HG02623 (cell line): ENCODE results near the gene EEFSEC.

Experiments used
- ATAC-seq: cut with Tn5 transposase; IDR thresholded peaks from one replicate; pipeline ENCODE4 v1.9.1; 2021; ENCODE audit warnings: moderate library complexity; ENCODE audit not compliant: unreplicated experiment

Gene EEFSEC

DNA sequence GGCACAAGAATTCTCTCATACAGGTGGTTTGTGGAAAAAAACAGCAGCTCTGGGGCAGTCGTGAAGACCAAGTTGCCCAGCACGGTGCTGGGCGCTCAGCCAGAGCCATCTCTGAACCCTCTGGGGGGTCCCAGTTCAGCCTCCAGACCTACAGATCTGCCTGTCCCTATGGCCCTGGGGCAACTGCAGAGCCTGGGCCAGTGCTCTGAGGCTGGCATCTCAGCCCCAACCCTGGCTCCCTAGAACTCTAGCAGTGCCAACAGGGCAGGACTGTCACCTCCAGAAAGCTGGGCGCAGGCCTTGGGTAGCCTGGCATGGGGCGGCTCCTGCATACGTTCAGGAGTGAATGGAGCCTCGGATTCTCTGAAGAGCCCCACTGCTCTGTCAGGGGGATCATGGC lies 268.7 kb downstream of the EEFSEC start:
- no peak for ATAC-seq

DNA sequence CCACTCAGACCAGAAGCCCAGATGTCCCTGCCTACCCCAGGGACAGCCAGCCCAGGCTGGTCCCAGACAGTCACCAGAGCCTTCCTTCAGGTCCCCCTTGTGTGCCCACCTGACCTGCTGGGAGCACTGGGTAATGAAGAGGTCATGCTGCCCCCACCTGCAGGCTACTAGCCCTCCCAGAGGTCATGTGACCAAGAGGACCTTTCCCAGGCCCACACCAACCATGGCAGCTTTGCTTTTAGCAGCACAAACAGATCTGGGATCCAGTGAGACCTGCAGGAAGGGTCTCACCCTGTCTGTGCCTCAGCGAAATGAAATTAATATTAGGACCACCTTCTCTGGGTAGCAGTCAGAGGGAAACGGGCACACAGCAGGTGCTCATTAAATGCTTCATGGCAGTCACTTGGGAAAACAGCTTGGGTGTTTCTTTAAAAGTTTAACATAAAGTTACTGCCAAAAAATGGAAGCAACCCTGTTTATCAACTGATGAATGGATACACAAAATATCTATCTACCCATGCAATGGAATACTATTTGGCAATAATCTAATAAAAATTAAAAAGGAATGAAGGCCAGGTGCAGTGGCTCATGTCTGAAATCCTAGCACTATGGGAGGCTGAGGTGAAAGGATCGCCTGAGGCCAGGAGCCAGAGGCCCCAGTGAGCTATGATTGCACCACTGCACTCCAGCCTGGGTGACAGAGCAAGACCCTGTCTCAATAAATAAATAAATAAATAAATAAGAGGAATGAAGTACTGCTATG lies 269.7 kb downstream of the EEFSEC start:
- no peak for ATAC-seq

DNA sequence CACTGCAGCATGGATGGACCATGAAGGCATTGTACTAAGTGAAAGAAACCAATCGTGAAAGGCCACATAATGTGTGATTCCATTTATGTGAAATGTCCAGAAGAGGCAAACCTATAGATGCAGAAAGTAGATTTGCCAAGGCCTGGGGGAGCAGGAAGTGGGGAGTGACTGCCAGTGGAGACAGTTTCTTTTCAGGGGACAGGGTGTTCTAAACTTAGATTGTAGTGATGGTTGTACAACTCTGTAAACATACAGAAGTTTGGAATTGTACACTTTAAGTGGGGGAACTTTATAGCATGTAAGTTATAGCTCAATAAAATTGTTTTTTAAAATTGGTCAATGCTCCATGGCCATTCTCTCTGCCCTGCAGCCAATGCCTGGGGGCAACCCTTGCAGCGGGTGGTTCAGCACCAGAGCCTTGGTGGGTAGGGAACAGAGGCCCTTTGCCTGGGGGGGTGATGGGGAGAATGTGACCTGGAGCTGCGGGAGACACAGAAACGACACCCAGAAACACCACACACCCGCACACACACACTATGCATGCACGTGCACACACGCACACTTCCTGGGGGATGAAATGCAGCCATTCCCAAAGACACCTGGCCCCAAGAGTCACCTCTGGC lies 270.4 kb downstream of the EEFSEC start:
- ATAC-seq = no peak

DNA sequence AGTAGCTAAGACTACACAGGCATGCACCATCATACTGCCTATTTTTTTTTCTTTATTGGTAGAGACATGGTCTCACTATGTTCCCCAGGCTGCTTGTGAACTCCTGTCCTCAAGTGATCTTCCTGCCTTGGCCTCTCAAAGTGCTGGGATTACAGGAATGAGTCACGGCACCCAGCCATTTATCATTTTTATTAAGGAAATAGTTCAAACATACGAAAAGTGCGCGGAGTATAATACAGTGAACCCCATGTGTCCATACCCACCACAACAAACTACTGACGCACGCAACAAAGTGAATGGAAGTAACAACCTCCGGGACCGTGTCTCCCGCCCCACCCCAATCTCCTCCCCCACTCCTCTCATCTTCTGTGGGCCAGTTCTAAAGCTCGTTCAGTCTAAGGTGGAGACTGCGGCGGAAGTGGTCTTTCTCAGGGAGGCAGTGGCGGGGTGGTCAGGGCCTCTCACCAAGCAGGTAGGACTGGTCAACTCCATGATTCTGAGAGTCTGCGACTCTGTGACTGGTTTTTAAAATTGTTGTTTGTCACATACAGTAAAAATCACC lies 271.3 kb downstream of the EEFSEC start:
- ATAC-seq = no peak

DNA sequence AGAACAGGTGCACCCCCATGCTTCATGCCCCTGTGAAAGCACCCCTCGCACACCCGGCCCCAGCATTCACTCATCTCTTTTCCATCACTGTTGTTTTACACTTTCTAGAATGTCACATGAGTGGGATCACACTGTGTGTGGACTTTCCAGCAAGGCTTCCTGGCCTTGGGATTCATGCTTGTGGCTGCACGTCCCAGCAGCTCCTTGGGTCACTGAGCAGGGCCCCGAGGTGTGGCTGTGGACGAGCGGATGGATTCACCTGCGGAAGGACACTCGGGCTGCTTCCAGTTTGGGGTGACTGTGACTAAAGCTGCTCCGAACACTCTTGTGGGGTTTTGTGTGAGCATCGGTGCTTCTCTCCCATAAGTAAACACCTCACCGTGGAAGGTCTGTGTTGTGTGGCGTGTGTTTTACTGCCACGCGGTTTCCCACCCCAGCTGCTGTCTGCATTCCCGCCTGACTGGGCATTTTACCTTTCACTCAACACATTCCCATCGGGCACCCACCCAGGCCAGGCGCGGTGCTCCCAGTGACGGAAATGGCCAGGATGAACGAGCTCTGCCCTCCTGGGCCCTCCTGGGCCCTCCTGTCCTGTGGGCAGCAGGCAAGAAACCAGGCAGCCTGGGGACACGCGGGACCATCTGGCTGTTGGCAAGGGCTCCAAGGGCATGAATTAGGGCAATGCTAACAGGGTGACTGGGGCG lies 272.0 kb downstream of the EEFSEC start:
- no peak for ATAC-seq

DNA sequence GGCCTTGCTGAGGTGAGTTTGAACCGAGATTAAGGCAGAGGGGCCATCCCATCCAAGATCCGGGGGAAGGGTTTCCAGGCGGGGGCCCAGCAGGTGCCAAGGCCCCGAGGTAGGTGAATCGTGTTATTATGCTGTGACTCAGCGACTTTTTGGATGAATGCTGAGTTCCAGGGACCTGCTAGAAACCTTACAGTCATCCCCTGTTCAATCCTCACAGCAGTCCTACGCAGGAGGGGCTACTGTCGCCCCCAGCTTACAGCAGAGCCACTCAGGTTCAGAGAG lies 272.5 kb downstream of the EEFSEC start:
- no peak for ATAC-seq

DNA sequence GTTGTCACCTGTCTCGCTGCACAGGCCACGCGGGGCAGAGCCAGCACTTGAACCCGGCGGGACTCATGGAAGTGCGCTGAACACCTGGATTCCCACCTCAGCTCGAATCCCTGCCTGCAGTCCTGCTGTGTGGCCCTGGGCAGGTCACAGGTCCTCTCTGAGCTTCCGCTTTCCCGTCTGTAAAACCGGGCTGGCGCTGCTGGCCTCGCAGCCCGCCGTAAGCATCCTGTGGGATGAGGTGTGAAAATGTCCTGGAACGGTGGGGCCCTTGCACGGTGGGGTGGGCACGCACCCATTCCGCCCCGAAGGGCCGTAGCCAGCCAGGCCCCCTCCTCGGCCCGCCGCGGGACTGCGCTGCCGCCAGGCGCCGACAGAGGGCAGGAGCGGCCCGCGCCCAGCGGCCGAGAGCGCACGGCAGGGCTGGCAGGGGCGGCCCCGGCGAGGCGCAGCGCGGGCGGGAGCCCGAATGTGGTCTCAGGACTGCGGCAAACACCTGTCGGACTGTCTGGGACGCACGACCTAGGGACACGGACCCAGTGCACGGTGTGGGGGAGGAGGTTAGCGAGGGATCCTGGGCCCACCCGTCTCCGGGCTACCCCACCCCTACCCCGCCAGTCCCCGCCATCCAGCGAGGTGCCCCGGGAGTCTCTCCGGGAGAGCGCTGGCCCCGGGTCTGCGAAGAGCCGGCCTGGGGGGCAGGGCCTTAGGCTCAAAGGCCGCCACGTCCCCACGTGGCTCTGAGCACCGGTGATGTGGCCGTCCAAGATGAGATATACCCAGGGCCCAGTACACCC lies 273.0 kb downstream of the EEFSEC start:
- peak; percentile 71 for ATAC-seq

DNA sequence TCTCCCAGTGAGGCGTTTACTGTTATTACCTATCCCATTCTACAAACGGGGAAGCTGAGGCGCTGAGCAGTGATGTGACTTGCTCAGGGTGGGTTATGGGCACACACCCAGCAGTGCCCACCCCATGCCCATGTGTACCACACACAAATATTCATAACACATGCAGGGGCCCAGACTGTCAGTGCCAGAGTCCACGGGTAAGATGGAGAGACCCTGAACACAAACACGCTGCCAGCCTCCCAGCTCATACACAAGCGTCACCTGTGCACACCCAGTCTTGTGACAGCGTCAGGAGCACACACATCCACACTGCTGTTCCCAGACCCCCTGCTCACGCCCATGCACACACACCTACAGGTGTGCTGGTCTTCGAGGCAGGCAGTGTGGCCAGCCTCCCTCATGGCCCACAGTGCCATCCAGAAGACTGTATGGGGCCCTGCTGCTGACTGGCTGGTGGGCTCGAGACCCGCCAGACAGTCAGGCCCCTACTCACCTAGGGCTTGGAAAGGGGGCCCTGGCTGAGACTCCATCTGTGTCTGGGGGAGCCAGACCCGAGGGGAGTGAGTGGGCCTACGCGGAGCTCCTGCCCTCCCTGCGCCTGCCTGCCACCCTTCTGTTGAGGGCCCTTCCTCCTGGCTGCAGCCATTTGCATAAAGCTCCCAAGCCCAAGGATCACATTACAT lies 274.0 kb downstream of the EEFSEC start:
- no peak for ATAC-seq

DNA sequence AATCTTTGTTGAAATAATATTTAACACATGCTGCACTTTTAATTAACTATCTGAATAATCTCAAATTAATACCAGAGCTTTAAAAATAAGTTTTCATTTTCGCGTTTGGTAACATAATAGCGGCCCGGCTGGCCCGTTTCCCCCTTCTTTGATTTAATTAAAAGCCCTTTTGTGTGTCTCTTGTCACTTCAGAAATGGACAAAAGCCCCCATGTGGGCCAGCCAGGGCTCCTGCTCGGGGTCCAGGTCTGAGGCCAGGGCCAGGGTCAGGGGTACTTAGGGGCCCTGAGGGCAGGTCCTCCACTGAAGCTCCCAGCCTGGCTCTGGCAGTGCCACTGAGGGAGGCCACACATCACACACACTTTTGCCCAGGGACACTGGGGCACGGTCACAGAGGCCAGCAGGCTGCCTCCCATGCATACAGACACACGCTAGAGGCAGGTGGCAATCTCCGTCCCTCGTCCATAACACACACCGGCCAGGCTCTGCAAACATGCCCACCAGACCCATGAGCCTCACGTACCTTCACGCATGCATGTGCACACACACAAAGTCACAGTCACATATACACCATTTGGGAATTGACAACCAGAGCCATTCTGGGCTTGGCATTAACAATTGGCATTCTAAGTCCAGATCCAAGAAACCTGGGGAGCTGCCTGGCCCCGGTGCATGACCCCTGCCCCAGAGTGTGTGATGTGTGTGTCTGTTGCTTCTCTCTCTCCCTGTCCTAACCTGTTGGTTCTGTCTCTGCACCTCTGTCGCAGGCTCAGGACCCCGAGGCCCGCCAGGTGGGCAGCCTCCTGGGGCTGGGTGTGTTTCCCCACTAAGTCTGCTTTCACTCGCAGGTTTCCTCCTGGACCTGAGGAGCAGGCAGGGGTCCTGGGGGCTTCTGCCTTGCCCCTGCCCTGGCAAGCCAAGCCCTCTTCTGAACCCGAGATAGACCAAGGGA lies 274.9 kb downstream of the EEFSEC start:
- ATAC-seq = no peak

DNA sequence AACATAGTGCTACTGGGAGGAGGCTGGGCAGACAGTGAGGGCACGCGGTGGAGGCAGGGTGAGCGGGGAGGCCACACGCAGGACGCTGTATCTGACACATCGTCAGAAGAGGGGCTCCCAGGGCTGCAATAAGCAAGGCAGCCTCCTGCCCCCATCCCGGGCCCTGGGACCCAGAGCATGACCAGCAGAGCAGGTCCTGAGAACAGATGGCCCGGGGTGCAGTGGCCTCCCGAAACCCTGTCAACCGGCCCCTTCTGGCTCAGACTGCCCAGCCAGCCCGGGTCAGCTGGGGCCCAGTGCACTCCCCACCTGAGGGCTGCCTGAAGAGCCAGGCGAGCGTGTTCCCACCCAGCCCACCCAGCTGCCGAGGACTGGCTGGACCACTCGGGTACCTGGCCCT lies 276.0 kb downstream of the EEFSEC start:
- ATAC-seq = no peak

DNA sequence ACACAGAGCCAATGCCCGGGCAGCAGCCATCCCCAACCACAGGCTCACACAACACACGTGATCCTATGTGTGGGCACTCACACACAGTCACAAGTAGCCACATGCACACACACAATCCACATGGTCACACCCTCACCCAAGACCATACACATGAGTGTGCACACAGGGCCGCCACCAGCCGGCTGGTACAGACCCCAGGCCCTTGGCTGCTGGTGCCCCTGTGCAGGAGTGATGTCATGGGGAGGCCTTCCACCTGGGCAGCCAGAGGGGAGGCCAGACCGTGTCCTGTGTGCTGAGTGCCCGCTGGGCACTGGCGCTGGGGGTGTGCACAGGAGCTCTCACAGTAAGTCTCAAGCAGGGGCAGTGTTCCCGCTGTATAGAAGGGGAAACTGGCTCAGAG lies 276.5 kb downstream of the EEFSEC start:
- no peak for ATAC-seq

DNA sequence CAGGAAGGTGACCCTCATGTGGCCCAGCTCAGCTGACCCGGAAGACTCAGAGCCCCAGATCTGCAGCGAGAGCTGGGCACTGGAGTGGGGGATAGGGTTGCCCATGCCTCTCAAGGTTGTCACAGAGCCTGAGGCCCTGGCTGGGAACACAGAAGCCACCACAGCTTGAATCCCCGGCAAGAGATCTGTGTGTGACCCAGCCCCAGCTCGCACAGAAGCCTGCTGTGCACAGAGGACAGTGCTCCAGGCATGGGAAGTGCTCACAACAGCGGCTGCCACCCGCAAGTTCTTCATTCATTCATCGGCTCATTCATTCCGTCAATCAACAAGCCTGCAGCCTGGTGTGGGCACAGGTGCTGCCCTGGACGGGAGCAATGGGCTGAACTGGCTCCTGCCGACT lies 277.0 kb downstream of the EEFSEC start:
- no peak for ATAC-seq

DNA sequence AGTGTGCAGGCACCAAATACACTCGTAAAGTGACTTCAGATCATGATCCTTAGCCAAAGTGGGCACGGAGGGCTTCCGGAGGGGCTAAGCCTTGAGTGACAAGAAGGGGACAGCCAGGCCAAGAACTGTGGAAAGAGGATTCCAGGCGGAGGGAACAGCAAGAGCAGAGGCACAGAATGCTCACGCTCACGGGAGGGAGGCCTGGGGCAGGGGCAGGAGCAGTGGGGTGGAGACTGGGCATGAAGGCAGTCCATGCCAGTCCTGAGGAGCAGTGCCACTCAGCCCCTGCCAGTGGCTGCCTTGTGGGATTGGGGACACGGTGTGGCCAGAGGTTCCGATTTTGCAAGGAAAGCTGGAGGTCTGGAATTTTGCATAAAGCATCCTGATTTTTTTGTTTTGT lies 277.4 kb downstream of the EEFSEC start:
- no peak for ATAC-seq

DNA sequence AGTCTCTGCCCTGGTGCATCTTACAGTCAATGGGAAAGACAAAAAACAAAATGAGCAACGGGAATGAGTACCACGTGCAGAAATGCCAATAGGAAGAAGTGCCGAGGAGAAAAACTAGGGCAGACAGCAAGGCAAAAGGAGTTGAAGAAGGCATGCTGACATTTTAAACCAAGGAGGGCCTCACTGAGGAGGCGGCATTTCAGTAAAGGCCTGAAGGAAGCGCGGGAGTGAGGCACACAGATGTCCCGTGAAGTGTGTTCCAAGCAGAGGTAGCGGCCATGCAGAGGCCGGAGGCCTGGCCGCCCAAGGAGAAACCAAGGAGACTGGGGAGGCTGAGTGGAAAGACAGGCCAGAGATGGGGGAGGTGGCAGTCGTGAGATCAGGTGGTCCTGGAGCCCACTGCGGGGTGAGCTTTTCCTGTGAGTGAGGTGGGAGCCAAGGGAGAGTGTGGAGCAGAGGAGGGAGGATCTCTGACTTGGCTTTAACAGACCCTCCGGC lies 278.6 kb downstream of the EEFSEC start:
- no peak for ATAC-seq

DNA sequence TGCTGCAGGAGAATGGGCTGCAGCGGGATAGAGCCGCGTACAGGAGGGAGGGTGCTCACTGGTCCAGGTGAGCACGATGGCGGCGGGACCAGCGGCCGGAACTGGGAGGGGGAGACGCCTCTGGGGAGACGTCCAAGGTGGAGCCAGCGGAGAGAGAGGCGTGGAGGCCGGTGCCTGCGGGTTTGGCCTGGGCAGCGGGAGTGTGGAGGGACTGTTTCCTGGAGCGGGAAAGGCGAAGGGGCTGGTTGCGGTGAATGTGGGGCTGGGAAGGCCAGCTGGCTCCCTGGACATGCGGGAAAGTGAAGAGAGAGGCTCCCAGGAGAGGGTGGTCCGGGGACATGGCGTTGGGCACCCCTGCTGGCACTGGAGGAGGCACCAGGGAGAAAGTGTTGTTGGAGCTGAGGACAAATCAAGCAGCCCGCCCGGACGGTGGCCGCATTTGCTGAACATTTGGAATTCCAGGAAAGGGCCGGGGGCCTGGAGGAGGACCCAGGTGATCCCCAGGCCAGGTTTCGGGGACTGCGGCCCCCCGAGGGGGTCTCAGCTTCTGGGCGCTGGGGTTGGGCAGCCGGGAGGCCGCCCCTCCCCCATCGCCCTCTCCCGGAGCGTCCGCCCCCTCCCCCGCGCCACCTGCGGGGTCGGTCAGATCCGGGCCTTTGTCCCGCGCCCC lies 279.2 kb downstream of the EEFSEC start:
- no peak for ATAC-seq

DNA sequence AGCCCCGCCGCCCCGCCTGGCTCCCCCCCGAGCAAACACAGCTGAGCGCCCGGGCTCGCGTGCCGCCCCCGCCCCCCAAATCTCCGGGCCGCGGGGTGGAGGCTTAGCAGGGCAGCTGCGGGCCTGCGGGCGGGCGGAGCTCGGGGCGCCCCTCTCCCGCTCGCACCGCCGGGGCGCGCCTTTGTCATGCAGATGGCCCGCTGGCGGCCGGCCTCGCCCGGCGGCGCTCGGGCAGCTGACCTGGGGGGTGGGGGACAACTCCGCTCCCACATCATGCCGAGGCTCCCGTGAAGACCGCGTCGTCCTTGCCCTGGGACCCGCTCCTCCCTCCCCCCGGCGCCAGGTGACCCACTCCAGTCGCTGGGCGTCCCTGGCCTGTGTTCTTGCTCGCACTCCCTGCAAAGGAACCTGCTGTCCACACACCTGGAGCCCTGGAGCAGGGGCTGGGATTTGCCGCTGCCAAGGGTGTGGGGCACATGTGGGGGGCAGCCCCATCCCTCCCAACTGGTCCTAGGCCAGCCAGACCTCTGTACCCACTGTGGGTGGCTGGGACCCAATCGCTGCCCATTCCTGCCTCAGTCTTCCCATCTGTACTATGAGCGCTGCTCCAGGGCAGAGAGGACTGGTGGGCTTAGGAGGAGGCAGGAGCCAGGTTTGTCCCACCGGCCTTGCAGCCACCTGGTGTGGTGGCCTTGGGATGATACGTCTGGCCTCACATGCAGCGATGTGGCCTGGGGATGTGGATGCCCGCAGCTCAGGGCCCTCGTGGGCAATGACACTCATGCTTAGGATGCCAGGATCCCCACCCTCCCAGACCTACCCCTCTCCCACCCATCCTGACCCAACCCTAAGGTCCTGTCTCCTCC lies 279.9 kb downstream of the EEFSEC start:
- no peak for ATAC-seq

DNA sequence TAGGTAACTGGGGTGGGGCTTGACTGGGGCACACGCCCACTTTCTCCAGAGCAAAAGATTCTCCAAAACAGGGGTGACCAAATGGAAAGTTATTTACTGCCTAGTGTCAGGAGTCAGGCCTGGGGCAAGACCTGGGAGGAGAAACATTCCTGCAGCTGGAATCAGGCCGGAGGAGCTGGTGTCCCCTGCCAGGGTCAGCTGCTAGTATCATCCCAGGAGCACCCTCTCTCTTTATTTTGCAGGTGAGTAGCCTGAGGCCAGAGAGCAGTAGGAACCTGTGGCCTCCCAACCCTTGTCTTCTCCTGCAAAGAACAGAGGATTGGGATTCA lies 280.5 kb downstream of the EEFSEC start:
- ATAC-seq = no peak

DNA sequence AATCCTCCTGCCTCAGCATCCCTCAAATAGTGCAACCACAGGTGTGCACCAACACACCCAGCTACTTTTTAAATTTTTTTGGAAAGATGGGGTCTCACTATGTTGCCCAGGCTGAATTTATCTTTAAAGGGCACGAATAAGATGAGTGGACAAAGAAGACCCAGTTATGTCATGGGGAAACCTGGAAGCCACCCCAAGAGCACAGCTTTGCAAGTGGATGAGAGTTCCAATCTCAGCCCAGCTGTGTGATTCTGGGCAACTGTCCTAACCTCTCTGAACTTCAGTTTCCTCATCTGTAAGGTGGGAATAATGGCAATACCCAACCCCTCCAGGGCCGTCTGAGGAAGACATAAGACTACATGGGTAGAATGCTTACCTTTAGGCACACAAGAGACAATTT lies 281.2 kb downstream of the EEFSEC start:
- no peak for ATAC-seq
